Measurements from ENCODE around the gene HOXB6. TPM values are rescaled to one million over a fixed set of nuclear protein-coding genes. Genes with fewer than 3 reads are reported as not detected.

Gene HOXB6
- total and polyA plus RNA-seq, 4 donors = 5.3 to 7.5 (median 5.7) TPM

DNA sequence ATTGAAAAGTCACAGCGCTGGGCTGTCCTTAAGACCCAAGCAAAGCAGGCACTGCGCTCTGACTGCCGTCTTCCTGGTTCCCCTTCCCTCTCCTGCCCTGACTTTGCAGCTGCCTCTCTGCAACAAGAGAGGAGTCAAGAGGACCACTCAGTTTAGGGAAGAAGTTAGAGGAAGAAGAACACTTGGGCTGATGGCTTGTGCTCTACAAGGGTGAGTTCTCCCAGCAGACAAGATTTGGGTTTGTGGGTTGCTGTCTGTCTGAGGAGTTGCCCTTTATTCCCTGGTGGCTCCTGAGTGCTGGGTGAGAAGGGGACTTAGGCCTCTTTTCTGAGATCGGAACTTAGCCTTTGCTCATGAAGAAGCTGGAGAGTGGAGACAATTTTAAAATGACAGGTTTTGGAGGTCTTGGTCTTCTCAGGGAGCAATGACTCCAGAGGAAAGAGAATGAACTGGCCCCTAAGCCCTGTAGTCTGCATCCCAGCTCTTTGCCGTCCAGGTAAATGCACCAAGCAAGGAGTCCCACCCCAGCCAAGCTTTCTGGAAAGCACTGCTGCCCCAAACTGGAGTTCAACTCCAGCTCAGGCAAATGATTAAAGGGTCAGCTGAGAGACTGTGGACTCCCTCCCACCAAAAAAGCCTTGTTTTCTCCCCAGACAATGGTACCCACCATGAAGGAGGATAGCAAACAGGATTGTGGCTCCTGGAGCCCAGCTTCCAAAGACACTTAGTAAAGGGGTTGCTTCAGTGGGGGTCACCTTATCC lies 24.0 kb upstream of the HOXB6 start:
- Histone ChIP-seq H3K9me3 (ENCODE audit: control insufficient read depth in 4 of 4, insufficient read depth in 3 of 4, low read length in 3 of 4) (peaks cover 0 to 4% (median 0%) of the 10 kb centered on the region in 4 donors), H3K27me3 (ENCODE audit: control insufficient read depth in 3 of 3, insufficient read depth in 3 of 3, low read length in 2 of 3) (peaks cover 22 to 90% (median 84%) of the 10 kb centered on the region in 3 donors), H3K36me3 (ENCODE audit: control insufficient read depth in 4 of 4, insufficient read depth in 4 of 4, low read length in 4 of 4) (no peaks in the 10 kb centered on the region), H3K4me3 (no peak overlapping the region), H3K4me1 (ENCODE audit: control insufficient read depth in 5 of 5, insufficient read depth in 5 of 5, low read length in 5 of 5) (peaks cover 0 to 14% (median 12%) of the 10 kb centered on the region in 5 donors), H3K9ac (ENCODE audit: insufficient read depth in 1 of 2, low read length in 2 of 2) (no peak overlapping the region), H3K27ac (ENCODE audit: low read depth in 1 of 2, low read length in 1 of 2) (no peak overlapping the region)
- ATAC-seq (ENCODE audit: insufficient read depth, low FRiP score) (no peak), DNase-seq (no peak)
- WGBS, 2 donors = 28 to 29% methylated on average over 5 of the region's 5 CpGs
- TF ChIP-seq, protein P1, sequence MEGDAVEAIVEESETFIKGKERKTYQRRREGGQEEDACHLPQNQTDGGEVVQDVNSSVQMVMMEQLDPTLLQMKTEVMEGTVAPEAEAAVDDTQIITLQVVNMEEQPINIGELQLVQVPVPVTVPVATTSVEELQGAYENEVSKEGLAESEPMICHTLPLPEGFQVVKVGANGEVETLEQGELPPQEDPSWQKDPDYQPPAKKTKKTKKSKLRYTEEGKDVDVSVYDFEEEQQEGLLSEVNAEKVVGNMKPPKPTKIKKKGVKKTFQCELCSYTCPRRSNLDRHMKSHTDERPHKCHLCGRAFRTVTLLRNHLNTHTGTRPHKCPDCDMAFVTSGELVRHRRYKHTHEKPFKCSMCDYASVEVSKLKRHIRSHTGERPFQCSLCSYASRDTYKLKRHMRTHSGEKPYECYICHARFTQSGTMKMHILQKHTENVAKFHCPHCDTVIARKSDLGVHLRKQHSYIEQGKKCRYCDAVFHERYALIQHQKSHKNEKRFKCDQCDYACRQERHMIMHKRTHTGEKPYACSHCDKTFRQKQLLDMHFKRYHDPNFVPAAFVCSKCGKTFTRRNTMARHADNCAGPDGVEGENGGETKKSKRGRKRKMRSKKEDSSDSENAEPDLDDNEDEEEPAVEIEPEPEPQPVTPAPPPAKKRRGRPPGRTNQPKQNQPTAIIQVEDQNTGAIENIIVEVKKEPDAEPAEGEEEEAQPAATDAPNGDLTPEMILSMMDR (IDR thresholded peaks at IDR 0.05; ENCODE audit: control extremely low read depth, extremely low read depth) = no peak

DNA sequence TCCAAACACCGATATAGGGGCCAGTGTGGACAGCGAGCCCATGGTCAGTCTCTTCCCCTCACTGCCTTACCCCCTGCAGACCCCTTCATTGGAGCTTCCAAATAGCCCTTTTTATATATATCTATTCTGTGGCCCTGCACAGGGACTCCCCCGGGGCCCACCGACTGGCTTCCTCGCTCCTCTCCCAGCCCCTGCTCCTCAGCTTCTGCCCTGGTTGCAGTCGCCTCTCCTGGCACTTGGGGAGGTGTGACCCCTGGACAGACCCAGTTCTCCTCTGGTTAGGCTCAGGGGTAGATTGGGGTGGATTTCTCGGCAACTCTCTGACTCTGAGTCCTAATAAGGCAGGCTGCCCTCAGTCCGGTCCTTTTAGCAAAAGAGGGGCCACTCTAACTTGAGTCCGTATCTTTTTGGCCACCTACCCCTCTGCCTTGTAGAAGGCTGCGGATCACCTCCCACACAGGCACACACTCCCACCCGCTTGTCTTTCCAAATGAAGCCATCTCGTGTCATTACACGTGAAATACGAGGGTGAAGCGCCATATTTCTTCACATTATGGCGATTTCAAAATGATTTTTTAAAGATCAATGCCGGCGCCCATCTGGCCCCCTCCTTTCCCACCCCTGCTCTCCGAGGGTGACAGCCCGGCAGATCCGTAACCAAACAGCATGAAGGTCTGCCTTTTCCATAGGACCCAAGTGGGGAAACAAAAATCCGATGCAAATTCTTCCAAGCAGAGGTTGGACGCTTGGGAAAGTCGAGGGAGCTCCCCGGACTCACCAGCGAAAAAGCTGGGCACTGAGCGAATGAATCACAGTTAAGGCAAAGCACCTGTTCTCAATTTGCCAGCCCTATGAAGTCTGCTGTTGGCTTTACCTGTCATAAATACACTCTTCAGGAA lies 23.1 kb upstream of the HOXB6 start:
- Histone ChIP-seq H3K9ac (ENCODE audit: insufficient read depth in 1 of 2, low read length in 2 of 2) (no peak overlapping the region), H3K27me3 (ENCODE audit: control insufficient read depth in 3 of 3, insufficient read depth in 3 of 3, low read length in 2 of 3) (peaks cover 17 to 91% (median 85%) of the 10 kb centered on the region in 3 donors), H3K4me1 (ENCODE audit: control insufficient read depth in 5 of 5, insufficient read depth in 5 of 5, low read length in 5 of 5) (peaks cover 0 to 14% (median 12%) of the 10 kb centered on the region in 5 donors), H3K4me3 (no peak overlapping the region), H3K36me3 (ENCODE audit: control insufficient read depth in 4 of 4, insufficient read depth in 4 of 4, low read length in 4 of 4) (no peaks in the 10 kb centered on the region), H3K27ac (ENCODE audit: low read depth in 1 of 2, low read length in 1 of 2) (no peak overlapping the region), H3K9me3 (ENCODE audit: control insufficient read depth in 4 of 4, insufficient read depth in 3 of 4, low read length in 3 of 4) (peaks cover 0 to 6% (median 0%) of the 10 kb centered on the region in 4 donors)
- 31 to 56% methylated on average over 27 of the region's 27 CpGs for WGBS, 2 donors
- no peak for DNase-seq
- no peak for ATAC-seq (ENCODE audit: insufficient read depth, low FRiP score)
- TF ChIP-seq, protein P1 (IDR thresholded peaks at IDR 0.05; ENCODE audit: control extremely low read depth, extremely low read depth) = no peak

DNA sequence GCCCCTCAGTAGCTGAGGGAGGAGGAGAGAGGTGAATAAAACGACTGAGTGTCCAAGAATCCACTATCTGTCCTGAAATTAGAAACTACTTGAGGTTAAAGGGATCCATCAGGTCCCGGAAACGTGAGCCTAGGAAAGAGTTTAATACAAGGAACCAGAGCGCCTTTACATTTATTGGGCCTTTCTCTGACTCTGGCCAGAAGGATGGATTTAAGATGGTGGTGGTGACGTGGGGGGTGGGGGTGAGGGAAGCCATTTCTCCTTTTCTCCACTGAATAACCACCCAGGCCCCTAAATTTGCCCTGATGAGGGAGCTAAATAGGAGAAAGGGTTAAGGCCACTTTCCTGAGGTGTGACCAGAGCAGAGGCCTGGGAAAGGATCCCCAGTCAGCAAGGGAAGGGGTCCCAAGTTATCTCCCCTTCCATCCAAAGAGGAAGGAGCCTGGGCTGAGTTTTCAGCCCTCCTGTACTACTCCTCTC lies 22.4 kb upstream of the HOXB6 start:
- Histone ChIP-seq H3K4me3 (no peak overlapping the region), H3K4me1 (ENCODE audit: control insufficient read depth in 5 of 5, insufficient read depth in 5 of 5, low read length in 5 of 5) (peaks cover 0 to 14% (median 12%) of the 10 kb centered on the region in 5 donors), H3K27ac (ENCODE audit: low read depth in 1 of 2, low read length in 1 of 2) (no peak overlapping the region), H3K27me3 (ENCODE audit: control insufficient read depth in 3 of 3, insufficient read depth in 3 of 3, low read length in 2 of 3) (peaks cover 17 to 91% (median 85%) of the 10 kb centered on the region in 3 donors), H3K36me3 (ENCODE audit: control insufficient read depth in 4 of 4, insufficient read depth in 4 of 4, low read length in 4 of 4) (no peaks in the 10 kb centered on the region), H3K9me3 (ENCODE audit: control insufficient read depth in 4 of 4, insufficient read depth in 3 of 4, low read length in 3 of 4) (peaks cover 0 to 6% (median 0%) of the 10 kb centered on the region in 4 donors), H3K9ac (ENCODE audit: insufficient read depth in 1 of 2, low read length in 2 of 2) (no peak overlapping the region)
- 22 to 41% methylated on average over 5 of the region's 5 CpGs for WGBS, 2 donors
- TF ChIP-seq, protein P1 (IDR thresholded peaks at IDR 0.05; ENCODE audit: control extremely low read depth, extremely low read depth) = no peak
- DNase-seq = no peak
- no peak for ATAC-seq (ENCODE audit: insufficient read depth, low FRiP score)
